ENCODE measurements around the gene CHERP. TPM values are rescaled to one million over a fixed set of nuclear protein-coding genes. Genes with fewer than 3 reads are reported as not detected.
A peak's percentile ranks its signal among the peaks of the same experiment; 100 is the strongest.
"Not testable (repeated sequence)": the region's sequence is repeated elsewhere in the genome, so short reads cannot be mapped to it uniquely, and the experiment has no call there.

The CHERP gene
- polyA plus RNA-seq, 4 donors: 30.3 to 55.1 (median 36.6) TPM

GRCh38 chr19:16543734-16544133 is 1.5 kb upstream of the CHERP start:
- DNase-seq (ENCODE audit: low read depth in 4 of 4, low spot score in 3 of 4): not testable (repeated sequence)

- no peak for DNase-seq (ENCODE audit: low read depth in 4 of 4, low spot score in 3 of 4)
Measured at GRCh38 chr19:16542910-16543472, 754 bp upstream of the CHERP start.

- DNase-seq (ENCODE audit: low read depth in 4 of 4, low spot score in 3 of 4): peak in 1 of 4 donors; percentile 5
Measured at GRCh38 chr19:16541526-16542044, 652 bp downstream of the CHERP start.

GRCh38 chr19:16540948-16541347 is 1.3 kb downstream of the CHERP start:
- DNase-seq (ENCODE audit: low read depth in 4 of 4, low spot score in 3 of 4): no peak

GRCh38 chr19:16537111-16537510 is 5.1 kb downstream of the CHERP start:
- no peak for DNase-seq (ENCODE audit: low read depth in 4 of 4, low spot score in 3 of 4)

GRCh38 chr19:16536130-16536529 is 6.1 kb downstream of the CHERP start:
- no peak for DNase-seq (ENCODE audit: low read depth in 4 of 4, low spot score in 3 of 4)

- DNase-seq (ENCODE audit: low read depth in 4 of 4, low spot score in 3 of 4): no peak
Measured at GRCh38 chr19:16535381-16535780, 6.9 kb downstream of the CHERP start.

- DNase-seq (ENCODE audit: low read depth in 4 of 4, low spot score in 3 of 4): no peak
Measured at GRCh38 chr19:16532440-16533234, 9.6 kb downstream of the CHERP start.

- no peak for DNase-seq (ENCODE audit: low read depth in 4 of 4, low spot score in 3 of 4)
Measured at GRCh38 chr19:16531380-16531669, 10.9 kb downstream of the CHERP start.

- no peak for DNase-seq (ENCODE audit: low read depth in 4 of 4, low spot score in 3 of 4)
Measured at GRCh38 chr19:16530540-16531379, 11.5 kb downstream of the CHERP start.

- DNase-seq (ENCODE audit: low read depth in 4 of 4, low spot score in 3 of 4): no peak
Measured at GRCh38 chr19:16529466-16530144, 12.6 kb downstream of the CHERP start.

GRCh38 chr19:16527971-16528521 is 14.2 kb downstream of the CHERP start:
- no peak for DNase-seq (ENCODE audit: low read depth in 4 of 4, low spot score in 3 of 4)

- DNase-seq (ENCODE audit: low read depth in 4 of 4, low spot score in 3 of 4): no peak
Measured at GRCh38 chr19:16527334-16527935, 14.8 kb downstream of the CHERP start.

GRCh38 chr19:16525751-16526481 is 16.3 kb downstream of the CHERP start:
- DNase-seq (ENCODE audit: low read depth in 4 of 4, low spot score in 3 of 4): no peak

- no peak for DNase-seq (ENCODE audit: low read depth in 4 of 4, low spot score in 3 of 4)
Measured at GRCh38 chr19:16524991-16525734, 17.1 kb downstream of the CHERP start.

GRCh38 chr19:16522559-16523377 is 19.5 kb downstream of the CHERP start:
- no peak for DNase-seq (ENCODE audit: low read depth in 4 of 4, low spot score in 3 of 4)

- DNase-seq (ENCODE audit: low read depth in 4 of 4, low spot score in 3 of 4): no peak
Measured at GRCh38 chr19:16521715-16522289, 20.4 kb downstream of the CHERP start.
